ENCODE measurements around the gene ELMO2. TPM values are rescaled to one million over a fixed set of nuclear protein-coding genes. Genes with fewer than 3 reads are reported as not detected.

The ELMO2 gene
- total RNA-seq, result 22.4 and 36.9 TPM in 2 replicates

DNA sequence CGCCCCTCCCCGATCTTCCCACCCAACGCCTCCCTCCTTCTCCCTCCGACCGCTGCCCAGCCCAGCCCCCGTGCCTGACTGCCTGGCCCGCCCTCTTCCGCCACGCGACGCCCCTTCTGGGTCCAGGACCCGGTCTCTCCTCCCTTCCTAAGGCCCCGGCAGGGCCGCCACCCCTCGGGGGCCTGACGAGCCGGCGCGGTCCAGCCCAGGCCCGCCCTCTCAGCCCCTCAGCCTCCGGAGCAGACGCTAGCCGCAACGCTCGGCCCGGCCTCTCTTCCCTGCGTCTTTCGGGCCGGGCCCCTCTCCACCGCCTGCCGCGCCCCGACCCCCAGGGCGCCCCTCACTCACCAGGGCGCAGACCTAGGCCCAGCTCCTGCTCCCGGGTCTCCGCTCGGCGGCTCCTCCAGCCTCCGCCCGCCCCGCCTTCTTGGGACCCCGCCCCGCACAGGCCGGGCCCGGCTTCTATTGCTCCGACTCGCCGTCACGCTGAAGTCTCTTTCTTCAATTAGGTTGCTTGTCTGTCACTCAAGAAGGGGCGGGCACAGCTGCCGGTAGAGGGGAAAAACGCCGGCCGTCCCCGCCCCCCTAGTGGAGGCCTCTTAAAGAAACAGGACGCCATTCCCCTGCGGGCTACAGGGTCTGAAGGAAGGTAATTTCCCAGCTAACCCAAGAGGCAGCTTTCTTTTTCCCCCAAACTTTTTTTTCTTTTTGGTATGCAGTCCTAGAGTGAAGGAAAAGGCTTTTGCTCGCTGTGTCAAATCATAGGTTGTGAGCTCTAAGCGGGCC, at the start of gene ELMO2:
Gene ELMO2 (minus strand): TSS at position 416 of the 786 bp plus-strand sequence. CDS start 12,133 bp downstream, outside the sequence.
- peak; percentile 89 for DNase-seq (ENCODE audit: low read depth, low spot score)

DNA sequence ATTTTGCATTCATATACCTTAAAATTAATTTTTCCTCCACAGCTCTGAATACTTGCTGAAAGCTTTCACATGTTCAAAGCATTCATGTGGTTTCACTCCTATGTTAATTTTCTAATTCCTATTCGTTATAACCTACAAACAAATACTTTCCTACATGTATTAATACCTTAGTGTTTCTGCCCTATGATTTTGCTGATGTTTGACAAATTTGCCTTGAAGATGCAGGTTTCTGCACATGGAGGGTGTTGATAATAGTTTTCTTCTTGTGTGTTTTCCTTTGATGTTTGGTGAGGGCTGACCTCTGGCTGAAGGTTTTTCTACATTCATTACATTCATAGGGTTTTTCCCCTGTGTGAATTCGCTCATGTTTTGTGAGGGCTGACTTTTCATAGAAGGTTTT, 49.3 kb upstream of the ELMO2 start:
- no peak for DNase-seq (ENCODE audit: low read depth, low spot score)

DNA sequence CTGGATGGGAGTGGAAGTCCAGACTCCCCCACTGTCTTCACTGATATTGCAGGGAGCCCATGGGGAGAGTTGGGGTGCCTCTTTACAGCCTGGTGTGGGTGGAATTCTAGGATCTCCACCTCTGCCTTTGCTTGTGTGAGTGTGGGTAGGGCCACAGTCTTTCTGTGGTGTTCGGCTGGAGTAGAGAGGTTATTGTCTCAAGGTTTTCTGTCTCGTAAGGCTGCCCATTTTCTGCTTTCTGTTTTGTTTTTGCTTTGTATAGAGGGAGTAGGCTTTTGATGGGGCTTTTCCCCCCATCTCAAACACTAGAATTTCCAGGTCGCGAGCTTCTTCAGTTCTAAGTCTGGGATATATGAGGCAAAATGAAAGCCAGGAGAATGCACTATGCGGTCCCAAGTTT, 40.4 kb upstream of the ELMO2 start:
- no peak for DNase-seq (ENCODE audit: low read depth, low spot score)

- no peak for DNase-seq (ENCODE audit: low read depth, low spot score)
Observed at GRCh38 chr20:46439837-46440236, 33.4 kb upstream of the ELMO2 start.

DNA sequence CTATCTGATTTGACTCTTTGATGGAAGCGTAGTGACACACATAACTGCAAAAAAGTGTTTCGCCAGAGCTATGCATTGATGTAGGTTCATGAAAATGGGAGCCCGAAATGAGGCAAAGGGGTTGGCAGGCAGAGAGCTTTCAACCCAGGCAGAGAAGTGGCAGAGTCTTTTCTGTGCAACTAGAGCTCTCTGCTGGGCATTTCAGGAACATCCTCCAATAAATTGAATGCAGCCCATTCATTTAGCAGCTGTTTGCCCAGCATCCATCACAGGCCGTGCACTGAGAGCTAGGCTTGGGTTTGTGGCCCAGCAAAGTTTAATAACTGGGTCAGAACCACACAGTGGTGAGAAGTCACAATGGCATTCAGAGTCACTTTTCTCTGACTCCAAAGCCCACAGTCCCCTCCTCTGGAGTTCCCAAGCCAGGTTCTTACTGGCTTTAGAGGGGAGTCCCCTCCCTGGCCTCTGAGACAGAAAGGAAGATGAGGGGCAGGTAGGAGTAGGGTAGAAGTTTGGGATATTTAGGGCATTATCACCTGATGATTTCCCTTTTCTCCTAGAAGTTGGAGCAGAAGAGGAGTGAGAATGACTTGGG, 31.8 kb upstream of the ELMO2 start:
- no peak for DNase-seq (ENCODE audit: low read depth, low spot score)

DNA sequence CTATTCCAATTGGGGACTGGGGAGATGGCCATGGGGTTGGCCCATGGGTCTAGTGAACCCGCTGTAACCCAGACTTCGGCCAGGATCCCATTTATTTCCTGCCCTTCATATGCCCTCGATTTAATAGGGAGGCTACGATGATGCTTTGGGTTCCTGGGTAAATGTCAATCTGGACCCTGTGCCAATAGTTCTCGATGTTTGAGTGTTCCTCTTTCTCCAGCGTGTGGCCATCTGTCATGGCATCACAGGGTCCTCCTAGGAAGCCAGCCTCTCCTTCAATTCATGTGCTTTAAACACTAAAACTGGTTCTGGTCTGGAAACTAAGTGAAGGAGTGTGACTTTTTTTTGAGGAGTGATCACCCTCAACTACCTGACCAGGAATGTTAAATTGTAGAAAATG, 28.7 kb upstream of the ELMO2 start:
- no peak for DNase-seq (ENCODE audit: low read depth, low spot score)

DNA sequence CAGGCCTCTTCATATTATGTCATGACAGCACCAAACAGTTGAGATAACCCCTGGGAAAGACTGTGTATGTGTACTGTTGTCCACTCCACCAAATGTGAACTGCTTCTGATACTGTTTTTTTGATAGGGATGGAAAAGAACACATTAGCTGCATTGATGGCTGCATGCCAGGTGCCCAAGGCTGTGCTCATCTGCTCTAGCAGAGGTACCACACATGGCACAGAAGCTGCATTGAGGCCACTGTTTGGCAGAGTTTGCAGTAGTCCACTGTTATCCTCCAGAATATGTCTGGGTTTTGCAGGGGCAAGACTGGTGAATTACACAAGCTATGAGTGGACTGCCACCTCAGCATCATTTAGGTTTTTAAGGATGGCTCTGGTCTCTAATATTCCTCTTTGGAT, 28.2 kb upstream of the ELMO2 start:
- DNase-seq (ENCODE audit: low read depth, low spot score), result no peak

- DNase-seq (ENCODE audit: low read depth, low spot score), result no peak
Observed at GRCh38 chr20:46433051-46433450, 26.6 kb upstream of the ELMO2 start.

DNA sequence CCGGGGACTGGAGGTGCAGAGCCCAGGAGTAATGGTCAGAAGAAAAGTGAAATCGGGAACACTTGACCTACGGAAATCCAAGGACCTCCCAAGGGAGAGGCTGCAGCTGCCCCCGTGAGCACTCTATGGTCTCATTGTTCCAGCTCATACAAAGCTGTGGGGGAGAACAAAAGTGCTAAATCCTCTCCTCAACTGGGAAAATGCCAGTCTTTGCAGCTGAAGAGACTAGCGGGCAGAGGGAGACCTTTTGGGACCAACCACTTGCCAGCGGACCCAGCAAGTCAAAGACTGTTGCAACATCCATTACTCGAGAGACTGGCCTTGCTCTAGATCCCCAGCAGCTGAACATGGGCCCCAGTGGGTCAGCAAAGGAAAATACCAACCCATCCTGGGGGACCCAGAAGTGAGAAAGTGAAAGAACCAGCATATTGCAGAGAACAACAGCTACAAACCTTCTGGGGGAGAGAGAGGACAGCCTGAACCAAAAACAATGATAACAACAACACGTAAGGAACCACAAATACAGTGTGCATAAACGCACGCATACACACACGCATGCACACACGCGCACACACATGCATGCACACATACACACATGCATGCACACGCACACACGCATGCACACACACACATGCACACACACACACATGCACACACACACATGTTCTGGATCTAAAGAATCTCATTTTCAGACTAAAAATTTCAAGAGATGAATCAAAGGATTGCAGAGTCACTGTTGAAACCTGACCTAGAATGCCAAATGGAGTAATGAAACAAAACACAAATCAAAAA, 24.7 kb upstream of the ELMO2 start:
- no peak for DNase-seq (ENCODE audit: low read depth, low spot score)

DNA sequence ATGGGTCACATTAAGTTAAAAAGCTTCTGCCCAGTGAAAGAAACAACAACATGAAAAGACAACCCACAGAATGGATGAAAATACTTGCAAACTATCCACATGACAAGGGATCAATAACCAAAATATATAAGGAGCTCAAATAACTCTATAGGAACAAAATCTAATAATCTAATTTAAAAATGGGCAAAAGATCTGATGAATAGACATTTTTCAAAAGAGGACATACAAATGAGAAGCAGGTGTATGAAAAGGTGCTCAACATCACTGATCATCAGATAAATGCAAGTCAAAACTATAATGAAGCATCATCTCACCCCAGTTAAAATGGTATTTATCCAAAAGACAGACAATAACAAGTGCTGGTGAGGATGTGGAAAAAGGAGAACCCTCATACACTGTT, 21.0 kb upstream of the ELMO2 start:
- DNase-seq (ENCODE audit: low read depth, low spot score), result no peak

- no peak for DNase-seq (ENCODE audit: low read depth, low spot score)
Observed at GRCh38 chr20:46423882-46424482, 17.6 kb upstream of the ELMO2 start.

GRCh38 chr20:46423342-46423741, 16.9 kb upstream of the ELMO2 start:
- no peak for DNase-seq (ENCODE audit: low read depth, low spot score)

GRCh38 chr20:46420878-46421277, 14.5 kb upstream of the ELMO2 start:
- DNase-seq (ENCODE audit: low read depth, low spot score), result no peak

DNA sequence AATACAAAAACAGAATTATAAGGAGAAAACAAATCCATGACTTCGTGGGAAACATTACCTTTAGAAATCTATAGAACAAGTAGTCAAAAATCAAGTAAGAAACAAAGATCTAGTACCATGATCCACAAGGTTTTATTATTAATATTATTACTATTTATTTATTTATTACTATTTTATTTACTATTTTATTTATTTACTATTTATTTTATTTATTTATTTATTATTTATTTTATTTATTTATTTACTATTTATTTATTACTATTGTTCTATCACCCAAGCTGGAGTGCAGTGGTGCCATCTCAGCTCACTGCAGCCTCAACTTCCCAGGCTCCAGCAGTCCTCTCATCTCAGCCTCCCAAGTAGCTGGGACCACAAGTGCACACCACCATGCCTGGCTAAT, 13.5 kb upstream of the ELMO2 start:
- DNase-seq (ENCODE audit: low read depth, low spot score), result no peak

GRCh38 chr20:46416839-46417238, 10.4 kb upstream of the ELMO2 start:
- DNase-seq (ENCODE audit: low read depth, low spot score), result no peak

- DNase-seq (ENCODE audit: low read depth, low spot score), result no peak
Observed at GRCh38 chr20:46416421-46416820, 10.0 kb upstream of the ELMO2 start.

DNA sequence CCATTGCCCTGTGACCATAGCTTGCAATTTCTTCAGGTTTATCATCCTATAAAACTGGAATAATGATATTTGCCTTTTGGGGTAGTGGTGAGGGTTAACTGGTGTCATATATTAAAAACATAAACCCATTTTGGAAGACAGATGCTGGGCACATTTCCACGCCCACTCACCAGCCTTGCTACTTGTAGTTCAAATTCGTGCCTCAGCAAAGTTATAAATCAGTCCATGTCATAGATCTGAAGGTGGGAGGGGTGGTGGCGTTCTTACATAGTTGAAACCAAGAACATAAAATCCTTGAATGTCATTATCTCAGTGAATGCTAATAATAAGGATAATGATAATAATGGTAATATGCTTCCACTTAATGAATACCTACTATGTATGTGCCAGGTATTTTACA, 9.4 kb upstream of the ELMO2 start:
- DNase-seq (ENCODE audit: low read depth, low spot score), result no peak

DNA sequence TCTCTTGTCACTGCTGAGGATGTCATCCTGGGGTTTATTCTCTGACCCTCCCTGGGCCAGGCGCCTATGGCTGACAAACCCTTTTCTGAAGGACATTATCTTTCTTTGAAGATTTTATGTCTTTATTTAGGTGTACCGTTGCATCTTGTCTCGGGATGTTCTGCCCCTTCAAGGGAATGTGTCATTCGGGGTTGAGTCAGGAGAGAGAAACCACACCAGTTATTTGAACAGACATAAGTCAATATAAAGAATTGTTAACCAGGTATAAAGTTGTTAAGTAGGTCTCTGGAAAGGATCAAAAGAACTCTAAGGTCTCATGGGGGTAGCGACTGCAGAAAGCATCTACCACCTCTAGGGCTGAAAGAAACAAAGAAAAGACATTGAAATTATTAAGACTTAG, 8.2 kb upstream of the ELMO2 start:
- DNase-seq (ENCODE audit: low read depth, low spot score), result no peak

GRCh38 chr20:46411637-46412036, 5.2 kb upstream of the ELMO2 start:
- no peak for DNase-seq (ENCODE audit: low read depth, low spot score)

DNA sequence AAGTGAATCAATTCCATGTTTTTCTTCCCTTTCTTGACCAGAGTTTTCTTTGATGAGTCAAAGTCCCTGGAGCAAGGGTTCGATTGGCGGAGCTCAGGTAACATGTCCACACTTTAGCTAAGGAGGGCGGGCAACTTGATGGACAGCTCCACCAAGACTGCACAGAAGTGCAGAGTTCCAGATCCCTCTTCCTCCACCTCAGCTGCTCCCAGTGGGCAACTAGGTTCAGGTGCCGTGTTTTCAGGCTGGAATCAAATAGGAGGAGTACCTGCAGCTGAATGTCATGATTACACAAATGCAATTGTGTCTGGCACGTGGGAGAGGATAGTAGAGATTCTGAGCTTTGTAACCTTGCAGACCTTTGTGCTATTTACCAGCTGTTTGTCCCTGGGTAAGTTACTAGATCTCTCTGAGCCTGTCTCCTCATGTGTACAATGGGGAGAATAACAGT, 1.9 kb upstream of the ELMO2 start:
- no peak for DNase-seq (ENCODE audit: low read depth, low spot score)

DNA sequence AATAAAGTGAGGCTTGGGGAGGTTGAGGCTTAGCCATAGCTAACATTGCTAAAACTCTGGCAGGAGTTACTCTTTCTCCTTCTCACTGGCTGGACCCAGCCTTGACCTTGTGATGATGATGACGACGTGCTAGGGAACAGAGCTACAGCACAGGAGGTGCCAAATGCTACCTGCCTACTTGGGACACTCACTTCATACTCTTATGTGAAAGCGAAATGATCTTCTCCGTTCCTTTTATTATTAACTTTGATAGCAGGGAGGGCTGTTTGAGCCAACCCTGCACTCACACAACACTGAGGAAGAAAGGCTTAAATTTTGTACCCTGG, 1.2 kb upstream of the ELMO2 start:
- DNase-seq (ENCODE audit: low read depth, low spot score), result no peak
